Ovary (tissue), 9 donors: ENCODE measurements around the gene VSX2. TPM values are rescaled to one million over a fixed set of nuclear protein-coding genes. Genes with fewer than 3 reads are reported as not detected.

ENCODE experiments used
- DNase-seq, 5 donors: peaks; one replicate each; pipeline ENCODE4 v3.0.0-alpha.2; 2019 to 2020
- H3K27ac ChIP-seq, 2 donors: fragments of 200-600 bp; one replicate each; pipeline versions ENCODE4 v1.5.1 to v1.8.0; 2019 to 2022
- H3K27me3 ChIP-seq: fragments of 200-600 bp; one replicate; pipeline ENCODE4 v1.8.0; 2022
- H3K36me3 ChIP-seq: fragments of 200-600 bp; sonication (generic); one replicate; pipeline ENCODE4 v1.5.1; 2019
- H3K4me1 ChIP-seq: one replicate; pipeline ENCODE4 v1.8.1; 2013; ENCODE audit warnings: mild to moderate bottlenecking, moderate library complexity; ENCODE audit not compliant: insufficient read depth
- H3K4me3 ChIP-seq: fragments of 200-600 bp; sonication (generic); one replicate; pipeline ENCODE4 v1.5.1; 2017
- H3K9me3 ChIP-seq, 2 donors: fragments of 200-600 bp in 1 of 2; sonication (generic) in 1 of 2; one replicate each; pipeline versions ENCODE4 v1.5.1 to v1.8.1; 2013 to 2019; ENCODE audit warnings: mild to moderate bottlenecking in 1 of 2, moderate library complexity in 1 of 2
- EP300 ChIP-seq: sonication (generic); formaldehyde crosslinking; IDR thresholded peaks from one replicate; pipeline ENCODE4 v1.6.1; 2017; ENCODE audit warnings: antibody characterized with exemption
- POLR2A ChIP-seq: fragments of 450-650 bp; IDR thresholded peaks from one replicate; pipeline ENCODE4 v1.6.1; 2017; ENCODE audit warnings: antibody characterized with exemption, mild to moderate bottlenecking, moderate library complexity
- WGBS, 3 donors: extraction: QIAGEN DNeasy Blood & Tissue Kit in 1 of 3; methylation state at CpG; one replicate each; pipeline versions ENCODE4 v1.1.5 to v1.1.7; 2013 to 2017; 5-methylcytosine and 5-hydroxymethylcytosine counted together
- intact Hi-C, 4 donors: fragments of 100-400 bp; cut with DNase I; formaldehyde crosslinking; loops; one replicate each; pipeline versions ENCODE4 v1.11.0 to v1.15.1; 2022 to 2023
- polyA plus RNA-seq, 2 donors: library from polyadenylated mRNA; stranded (reverse); fragments of 200-250 nt in 1 of 2; fragments of 350-450 nt in 1 of 2; fragmentation: Illumina TruSeq in 1 of 2; extraction: RNeasy Lipid Tissue Mini Kit (QIAGEN cat#74804) in 1 of 2; gene quantifications; one replicate each; pipeline ENCODE4 v1.2.3, GENCODE V29; 2013 to 2014
- total RNA-seq, 7 donors: library from RNA; depleted of rRNA in 2 of 7; stranded (reverse); fragments of >200 nt in 2 of 7; fragmentation: NEBNext Ultra II Directional in 3 of 7; extraction: Animal tissue kit (Norgen Biotek cat#: 25700) in 3 of 7; gene quantifications; one replicate each; pipeline versions ENCODE4 v1.1.0 to v1.2.4, GENCODE V29; 2016 to 2023
- TF ChIP-seq, protein P1 (sequence below), 3 donors: fragments of 450-650 bp in 2 of 3; fragments of 200-600 bp in 1 of 3; IDR thresholded peaks; one replicate each; pipeline versions ENCODE4 v1.5.1 to v1.8.0; 2016 to 2022; ENCODE audit warnings: antibody characterized with exemption in 3 of 3, mild to moderate bottlenecking in 1 of 3
- donor health status: DM: no; HTN: no; CAD: no; lungs with moderate emphysema.
- donor health status: DM: no; HTN: no; CAD: no.
- donor health status: Bipolar disorder and iron deficiency.
- donor health status: DM: yes; HTN: yes; CAD: no.
- donor health status: DM: no; HTN: no; CAD: no.
- donor health status: DM: yes; HTN: yes; CAD: no.

Gene VSX2
- total and polyA plus RNA-seq, 9 donors = not detected

DNA sequence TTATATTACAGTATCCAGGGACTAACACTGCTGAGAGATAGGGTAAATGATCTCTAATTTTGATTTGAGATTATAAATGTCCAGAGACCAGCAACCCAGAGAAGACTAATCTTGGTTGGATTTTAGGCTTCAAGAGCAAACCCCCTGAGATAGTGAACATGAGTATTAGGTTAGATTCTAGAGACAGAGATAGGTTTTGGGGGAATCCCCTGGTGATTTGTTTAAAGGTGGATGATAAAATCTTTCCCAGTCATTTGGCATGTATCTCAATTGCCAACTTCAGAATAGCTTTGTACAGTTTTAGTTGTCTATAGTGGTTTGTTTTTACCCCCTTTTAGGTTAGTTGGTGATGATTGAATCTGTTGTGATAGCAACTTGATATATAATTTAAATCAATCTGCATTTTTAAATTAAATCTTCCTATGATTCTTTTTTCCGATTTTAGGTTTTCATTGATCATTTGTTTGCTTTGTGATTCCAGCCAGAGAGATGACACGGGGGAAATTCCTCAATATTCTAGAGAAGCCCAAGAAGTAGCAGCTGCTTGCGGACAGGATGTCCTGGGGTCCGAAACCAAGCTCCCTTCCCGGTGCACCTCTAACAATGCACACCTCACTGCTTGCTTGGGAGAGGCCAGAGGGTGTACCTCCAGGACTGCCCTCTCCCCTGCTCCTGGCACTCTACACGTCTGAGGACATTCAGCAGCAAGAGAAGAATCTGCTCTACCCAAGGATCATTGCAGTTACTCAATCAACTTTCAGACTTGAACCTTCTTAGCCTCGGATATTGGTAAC lies 40.6 kb upstream of the VSX2 start:
- intact Hi-C loops = no loop called here
- WGBS, 3 donors = 93 to 96% (median 94%) methylated on average over 7 of the region's 7 CpGs
- no peak for DNase-seq

DNA sequence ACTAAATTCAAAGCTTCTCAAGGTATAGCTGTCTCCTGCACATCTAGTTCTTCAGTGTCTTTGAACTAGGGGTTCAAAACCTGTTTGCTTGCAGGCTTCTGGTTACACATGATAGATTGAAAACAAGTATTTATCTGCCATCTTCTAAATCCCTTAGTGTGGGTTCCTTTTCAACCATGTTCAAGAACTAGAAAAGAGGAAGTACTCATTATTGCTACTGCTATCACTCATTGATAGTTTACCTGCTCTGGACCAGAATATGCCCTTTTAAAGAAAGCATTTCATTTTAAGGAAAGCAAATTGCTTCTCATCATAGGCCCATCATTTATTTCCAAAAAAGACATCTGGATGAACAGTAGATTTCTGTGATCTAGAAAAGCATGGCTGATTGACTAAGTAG lies 37.1 kb upstream of the VSX2 start:
- no peak for DNase-seq
- Histone ChIP-seq H3K4me3 (no peak overlapping the region), H3K36me3 (no peaks in the 10 kb centered on the region), H3K27me3 (no peaks in the 10 kb centered on the region), H3K27ac (no peak overlapping the region), H3K9me3 (no peaks in the 10 kb centered on the region), H3K4me1 (no peaks in the 10 kb centered on the region)
- no peak for TF ChIP-seq POLR2A
- TF ChIP-seq, protein P1, sequence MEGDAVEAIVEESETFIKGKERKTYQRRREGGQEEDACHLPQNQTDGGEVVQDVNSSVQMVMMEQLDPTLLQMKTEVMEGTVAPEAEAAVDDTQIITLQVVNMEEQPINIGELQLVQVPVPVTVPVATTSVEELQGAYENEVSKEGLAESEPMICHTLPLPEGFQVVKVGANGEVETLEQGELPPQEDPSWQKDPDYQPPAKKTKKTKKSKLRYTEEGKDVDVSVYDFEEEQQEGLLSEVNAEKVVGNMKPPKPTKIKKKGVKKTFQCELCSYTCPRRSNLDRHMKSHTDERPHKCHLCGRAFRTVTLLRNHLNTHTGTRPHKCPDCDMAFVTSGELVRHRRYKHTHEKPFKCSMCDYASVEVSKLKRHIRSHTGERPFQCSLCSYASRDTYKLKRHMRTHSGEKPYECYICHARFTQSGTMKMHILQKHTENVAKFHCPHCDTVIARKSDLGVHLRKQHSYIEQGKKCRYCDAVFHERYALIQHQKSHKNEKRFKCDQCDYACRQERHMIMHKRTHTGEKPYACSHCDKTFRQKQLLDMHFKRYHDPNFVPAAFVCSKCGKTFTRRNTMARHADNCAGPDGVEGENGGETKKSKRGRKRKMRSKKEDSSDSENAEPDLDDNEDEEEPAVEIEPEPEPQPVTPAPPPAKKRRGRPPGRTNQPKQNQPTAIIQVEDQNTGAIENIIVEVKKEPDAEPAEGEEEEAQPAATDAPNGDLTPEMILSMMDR (IDR thresholded peaks at IDR 0.05) = no peak
- intact Hi-C loops = no loop called here

More for the DNA sequence above, 40.6 kb upstream of the VSX2 start:
- H3K4me1 ChIP-seq = no peaks in the 10 kb centered on the region
- H3K27ac ChIP-seq = no peak overlapping the region
- TF ChIP-seq, protein P1 (IDR thresholded peaks at IDR 0.05) = no peak
- no peak for TF ChIP-seq EP300
- no peak for TF ChIP-seq POLR2A
- no peaks in the 10 kb centered on the region for H3K9me3 ChIP-seq
- H3K27me3 ChIP-seq = no peaks in the 10 kb centered on the region
- H3K4me3 ChIP-seq = no peak overlapping the region
- no peaks in the 10 kb centered on the region for H3K36me3 ChIP-seq

DNA sequence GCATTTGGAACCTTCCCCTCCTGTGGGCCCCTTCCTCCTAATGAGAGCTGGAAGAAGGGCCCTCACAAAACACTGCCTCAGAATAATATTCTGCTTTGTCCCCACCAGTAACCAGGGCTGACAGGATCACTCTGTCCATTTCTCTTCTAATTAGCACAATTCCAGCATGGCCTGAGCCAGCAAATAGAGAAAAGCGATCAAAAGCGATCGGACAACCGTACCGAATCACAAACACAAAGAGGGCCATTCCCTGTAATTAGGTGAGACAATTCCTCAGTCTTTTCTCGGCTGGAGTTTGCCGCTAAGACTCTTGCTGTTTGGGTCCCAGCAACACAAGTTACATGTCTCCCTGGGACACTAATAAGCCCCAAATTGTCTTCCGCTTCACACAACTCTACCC lies 35.6 kb upstream of the VSX2 start:
- Histone ChIP-seq H3K36me3 (no peaks in the 10 kb centered on the region), H3K4me1 (no peaks in the 10 kb centered on the region), H3K9me3 (no peaks in the 10 kb centered on the region), H3K27ac (no peak overlapping the region), H3K4me3 (no peak overlapping the region), H3K27me3 (no peaks in the 10 kb centered on the region)
- intact Hi-C loops = no loop called here
- DNase-seq = no peak
- WGBS, 3 donors = 91 to 95% (median 93%) methylated on average over 8 of the region's 8 CpGs
- no peak for TF ChIP-seq POLR2A
- TF ChIP-seq, protein P1 (IDR thresholded peaks at IDR 0.05) = no peak
- no peak for TF ChIP-seq EP300

DNA sequence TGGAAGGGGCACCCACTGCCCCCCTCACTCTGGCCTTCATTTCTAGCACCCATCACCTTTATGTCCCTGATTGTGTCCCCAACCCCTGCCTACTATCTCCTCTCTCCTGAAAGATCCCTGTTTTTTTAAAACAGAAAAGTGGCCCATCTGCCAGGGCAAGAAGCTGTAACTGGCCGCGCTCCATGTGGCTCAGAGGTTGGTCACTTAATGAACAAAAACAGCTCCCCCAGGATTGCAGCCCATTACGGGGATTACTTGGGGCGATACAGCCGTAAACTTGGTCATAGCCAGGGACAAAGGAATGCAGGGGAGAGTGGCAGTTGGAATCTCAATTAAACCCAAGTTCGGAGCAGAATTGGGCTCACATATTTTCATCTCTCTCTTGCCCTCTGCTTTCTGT lies 34.8 kb upstream of the VSX2 start:
- DNase-seq = no peak
- Histone ChIP-seq H3K4me1 (no peaks in the 10 kb centered on the region), H3K4me3 (no peak overlapping the region), H3K27me3 (no peaks in the 10 kb centered on the region), H3K27ac (no peak overlapping the region), H3K9me3 (no peaks in the 10 kb centered on the region), H3K36me3 (no peaks in the 10 kb centered on the region)
- TF ChIP-seq EP300 = no peak
- TF ChIP-seq POLR2A = no peak
- TF ChIP-seq, protein P1 (IDR thresholded peaks at IDR 0.05) = no peak
- WGBS, 3 donors = 76 to 90% (median 88%) methylated on average over 6 of the region's 6 CpGs
- intact Hi-C loops = no loop called here
